ENCODE measurements around the gene ARID4B.
"Not testable (repeated sequence)": the region's sequence is repeated elsewhere in the genome, so short reads cannot be mapped to it uniquely, and the experiment has no call there.

Gene ARID4B

GRCh38 chr1:235226933-235227332, 101.0 kb downstream of the ARID4B start:
- no peak for DNase-seq (ENCODE audit: low read depth)

DNA sequence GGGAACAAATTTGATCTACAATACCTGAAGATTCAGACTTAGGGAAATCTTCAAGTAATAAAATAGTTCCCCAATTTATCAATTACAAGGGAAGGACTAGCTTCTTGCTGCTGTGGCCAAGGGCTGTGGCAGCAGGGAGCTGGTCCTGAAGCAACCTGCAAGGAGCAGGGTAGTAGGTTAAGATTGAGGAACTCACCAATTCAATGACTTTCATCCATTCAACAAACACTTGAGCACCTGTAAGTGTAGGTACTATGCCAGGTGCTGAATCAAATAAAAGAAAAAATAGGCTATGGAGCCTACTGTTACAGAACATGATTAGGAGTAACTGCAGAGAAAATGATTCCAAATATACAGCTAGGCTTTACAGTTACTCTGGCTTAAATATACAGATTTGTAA, 102.7 kb downstream of the ARID4B start:
- no peak for DNase-seq (ENCODE audit: low read depth)

GRCh38 chr1:235221653-235222375, 106.2 kb downstream of the ARID4B start:
- no peak for DNase-seq (ENCODE audit: low read depth)

DNA sequence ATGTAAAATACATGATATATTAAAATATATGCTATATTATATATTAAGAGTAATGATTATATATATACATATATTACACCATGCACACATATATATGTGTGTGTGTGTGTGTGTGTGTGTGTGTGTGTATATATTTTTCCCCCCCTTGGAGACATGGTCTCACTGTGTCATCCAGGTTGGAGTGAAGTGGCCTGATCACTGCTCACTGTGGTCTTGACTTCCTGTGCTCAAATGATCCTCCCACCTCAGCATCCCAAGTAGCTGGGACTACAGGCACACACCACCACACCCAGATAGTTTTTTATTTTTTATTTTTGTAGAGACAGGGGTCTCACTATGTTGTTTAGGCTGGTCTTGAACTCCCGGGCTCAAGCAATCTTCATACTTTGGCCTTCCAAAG, 112.5 kb downstream of the ARID4B start:
- no peak for DNase-seq (ENCODE audit: low read depth)

- not testable (repeated sequence) for DNase-seq (ENCODE audit: low read depth)
These were observed 113.0 kb downstream of the ARID4B start for GRCh38 chr1:235214962-235215361.

DNA sequence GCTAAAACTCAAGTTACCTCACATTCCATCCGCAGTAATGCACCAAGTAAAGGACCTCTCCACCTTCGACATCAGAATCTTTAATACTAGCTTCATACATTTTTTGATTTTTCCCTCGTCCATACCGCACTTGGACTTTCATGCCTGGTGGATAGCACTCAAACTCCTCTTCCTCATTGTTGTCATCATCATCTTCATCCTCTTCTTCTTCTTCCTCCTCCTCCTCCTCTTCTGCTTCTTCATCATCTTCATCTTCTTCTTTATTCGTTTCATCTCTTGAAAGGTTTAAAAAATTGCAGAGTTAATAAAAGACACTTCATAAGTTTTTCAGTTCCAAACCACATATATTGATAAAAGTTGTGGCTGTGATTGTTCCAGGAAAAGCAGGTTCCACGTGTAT, 114.2 kb downstream of the ARID4B start:
- DNase-seq (ENCODE audit: low read depth), result no peak

DNA sequence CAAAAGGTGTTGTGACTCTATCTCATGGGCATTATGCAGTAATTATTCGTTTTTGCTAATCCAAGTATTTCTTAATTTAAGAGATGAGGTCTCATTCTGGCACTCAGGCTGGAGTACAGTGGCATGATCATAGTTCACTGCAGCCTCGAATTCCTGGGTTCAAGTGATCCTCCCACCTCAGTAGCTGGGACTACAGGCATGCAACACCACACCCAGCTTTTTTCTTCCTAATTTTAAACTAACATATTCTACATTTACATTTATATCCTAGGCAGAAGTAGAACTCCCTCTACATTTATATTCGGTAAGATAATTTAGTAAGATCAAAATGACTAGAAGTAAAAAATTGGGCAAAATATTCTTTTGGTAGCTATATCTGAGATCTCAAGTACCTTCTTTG, 116.5 kb downstream of the ARID4B start:
- DNase-seq (ENCODE audit: low read depth), result no peak

DNA sequence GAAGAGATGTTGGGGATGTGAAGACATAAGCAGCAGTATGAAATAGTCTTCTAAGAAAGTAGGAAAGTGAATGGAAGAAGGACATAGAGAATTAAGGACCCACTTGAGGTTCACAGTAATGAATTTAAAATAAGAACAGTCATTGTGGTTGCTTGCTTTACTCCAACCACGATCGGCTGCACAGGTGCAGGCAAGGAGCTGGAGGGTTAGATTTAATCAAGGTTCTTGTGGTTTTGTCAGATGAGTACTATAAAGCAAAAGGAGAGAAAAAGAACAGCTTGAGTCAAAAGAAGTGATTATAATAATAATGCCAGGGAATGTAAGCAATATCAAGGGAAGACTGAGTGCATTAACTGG, 120.8 kb downstream of the ARID4B start:
- DNase-seq (ENCODE audit: low read depth), result no peak

DNA sequence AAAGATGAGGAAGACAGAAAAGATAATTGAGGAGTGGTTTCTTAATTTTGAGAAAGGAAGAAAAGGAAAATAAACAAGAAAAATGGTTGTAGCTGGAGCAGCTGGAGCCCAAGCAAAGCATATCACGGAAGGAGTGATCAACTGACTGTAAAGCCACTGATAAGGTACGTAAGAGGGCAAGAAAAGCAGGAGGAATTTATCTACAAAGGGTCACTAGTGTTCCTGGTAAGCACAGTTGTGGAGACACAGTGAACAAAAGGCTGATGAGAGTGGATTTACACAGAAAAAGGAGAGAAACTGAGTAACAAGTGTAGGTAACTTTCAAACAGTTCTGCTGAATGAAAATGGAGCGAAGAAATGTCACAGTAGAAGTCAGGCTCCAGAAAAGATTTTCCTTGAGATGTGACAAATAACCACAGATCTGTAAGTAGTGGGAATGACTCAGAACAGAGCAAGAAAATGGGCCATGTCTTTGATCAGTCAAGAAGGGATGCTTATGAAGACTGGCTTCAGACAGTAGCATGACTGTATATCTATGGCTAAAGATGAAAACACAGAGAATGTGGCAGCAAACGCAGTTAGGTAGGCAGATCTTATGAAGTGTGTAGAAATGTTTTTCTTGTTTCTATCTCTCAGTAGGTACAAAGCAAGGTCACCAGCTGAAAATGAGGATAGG, 121.3 kb downstream of the ARID4B start:
- no peak for DNase-seq (ENCODE audit: low read depth)

DNA sequence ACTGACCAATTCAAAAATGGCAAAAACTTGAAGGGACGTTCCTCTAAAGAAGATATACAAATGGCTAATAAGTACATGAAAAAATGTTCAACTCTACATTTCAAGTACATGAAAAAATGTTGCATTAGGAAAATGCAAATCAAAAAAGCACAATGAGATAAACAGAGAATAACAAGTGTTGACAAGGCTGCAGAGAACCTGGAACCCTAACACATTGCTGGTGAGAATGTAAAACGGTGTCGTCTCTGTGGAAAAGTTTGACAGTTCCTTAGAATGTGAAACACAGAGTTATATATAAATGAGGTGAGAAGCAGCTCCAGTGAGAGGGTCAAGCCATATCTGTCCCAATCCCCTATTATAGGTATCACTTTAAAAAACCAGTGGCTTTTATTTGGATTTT, 122.3 kb downstream of the ARID4B start:
- no peak for DNase-seq (ENCODE audit: low read depth)

DNA sequence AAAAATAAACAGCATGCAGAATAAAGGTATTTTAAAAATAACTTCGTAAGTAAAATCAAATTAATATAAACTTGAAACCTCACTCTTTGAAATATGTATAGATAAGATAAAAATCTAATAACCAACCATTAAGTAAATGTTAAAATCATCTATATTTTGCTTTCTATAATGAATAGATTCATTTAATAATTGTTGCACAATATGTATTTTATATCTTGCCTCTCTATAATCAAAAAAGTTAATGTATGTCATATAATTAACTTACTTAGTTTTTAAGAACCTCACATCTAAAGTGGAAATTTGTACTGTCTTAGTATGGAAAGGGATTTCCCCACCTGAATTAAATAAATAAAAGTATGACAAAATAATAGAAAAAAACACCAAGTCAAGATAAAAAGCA, 124.6 kb downstream of the ARID4B start:
- DNase-seq (ENCODE audit: low read depth), result no peak

DNA sequence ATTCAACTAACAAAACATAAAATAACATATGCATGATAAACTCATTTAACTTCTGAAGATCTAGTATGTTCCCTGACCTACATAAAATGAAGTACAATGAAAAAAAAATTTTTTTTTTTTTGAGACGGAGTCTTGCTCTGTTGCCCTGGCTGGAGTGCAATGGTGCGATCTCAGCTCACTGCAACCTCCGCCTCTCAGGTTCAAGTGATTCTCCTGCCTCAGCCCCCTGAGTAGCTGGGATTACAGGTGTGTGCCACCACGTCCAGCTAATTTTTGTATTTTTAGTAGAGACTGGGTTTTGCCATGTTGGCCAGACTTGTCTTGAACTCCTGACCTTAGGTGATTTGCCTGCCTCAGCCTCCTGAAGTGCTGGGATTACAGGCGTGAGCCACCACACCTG, 125.5 kb downstream of the ARID4B start:
- DNase-seq (ENCODE audit: low read depth), result not testable (repeated sequence)

DNA sequence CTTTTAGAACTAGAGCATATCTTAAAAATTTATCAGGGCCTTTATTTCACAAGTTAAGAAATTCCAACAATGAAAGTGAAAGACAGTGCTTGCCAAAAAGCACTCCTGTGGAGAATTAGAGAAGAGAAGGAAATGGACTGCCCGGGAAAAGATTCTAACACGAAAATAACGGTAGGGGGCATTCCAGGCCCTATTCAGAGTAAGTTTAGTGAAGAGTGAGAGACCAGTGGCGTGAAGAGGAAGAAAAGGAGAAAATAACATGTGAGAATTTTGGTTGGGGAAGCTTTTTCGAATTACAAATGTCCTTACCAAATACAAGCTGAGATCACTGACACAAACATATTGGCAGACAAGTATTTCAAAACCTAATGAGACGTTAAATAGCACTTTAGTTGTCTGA, 128.5 kb downstream of the ARID4B start:
- no peak for DNase-seq (ENCODE audit: low read depth)

DNA sequence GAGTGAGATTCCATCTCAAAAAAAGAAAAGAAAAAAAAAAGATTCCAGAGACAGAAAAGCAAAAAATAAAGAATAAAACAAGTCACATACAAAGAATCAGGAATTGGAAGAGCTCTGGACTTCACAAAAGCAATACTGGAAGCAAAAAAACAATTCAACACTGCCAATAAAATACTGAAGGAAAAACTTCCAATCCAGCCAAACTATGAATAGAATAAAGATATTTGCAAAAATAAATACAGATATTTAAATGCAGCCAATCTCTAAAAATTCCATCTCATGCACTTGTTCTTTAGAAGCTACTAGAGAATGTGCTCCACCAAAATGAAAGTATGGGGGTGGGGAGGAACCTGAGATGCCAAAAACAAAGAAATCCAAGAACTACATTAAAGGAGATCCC, 137.5 kb downstream of the ARID4B start:
- no peak for DNase-seq (ENCODE audit: low read depth)

DNA sequence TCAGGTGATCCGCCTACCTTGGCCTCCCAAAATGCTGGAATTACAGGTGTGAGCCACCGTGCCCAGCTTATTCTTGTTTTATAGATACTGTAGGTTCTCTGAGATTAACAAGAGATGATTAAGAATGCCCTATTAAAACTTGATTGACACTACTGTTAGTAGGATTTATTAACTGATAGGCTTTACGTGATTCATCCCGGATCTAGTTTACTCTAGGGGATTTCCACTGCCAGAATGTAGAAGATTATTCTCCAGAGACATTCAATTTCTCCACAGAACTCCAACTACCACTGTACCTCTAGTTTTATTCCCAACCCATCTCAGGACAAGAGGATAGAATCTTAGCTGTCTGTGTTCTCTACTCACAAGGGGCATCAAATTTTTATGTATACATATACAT, 140.7 kb downstream of the ARID4B start:
- DNase-seq (ENCODE audit: low read depth), result no peak

GRCh38 chr1:235181561-235182245, 146.3 kb downstream of the ARID4B start:
- no peak for DNase-seq (ENCODE audit: low read depth)

DNA sequence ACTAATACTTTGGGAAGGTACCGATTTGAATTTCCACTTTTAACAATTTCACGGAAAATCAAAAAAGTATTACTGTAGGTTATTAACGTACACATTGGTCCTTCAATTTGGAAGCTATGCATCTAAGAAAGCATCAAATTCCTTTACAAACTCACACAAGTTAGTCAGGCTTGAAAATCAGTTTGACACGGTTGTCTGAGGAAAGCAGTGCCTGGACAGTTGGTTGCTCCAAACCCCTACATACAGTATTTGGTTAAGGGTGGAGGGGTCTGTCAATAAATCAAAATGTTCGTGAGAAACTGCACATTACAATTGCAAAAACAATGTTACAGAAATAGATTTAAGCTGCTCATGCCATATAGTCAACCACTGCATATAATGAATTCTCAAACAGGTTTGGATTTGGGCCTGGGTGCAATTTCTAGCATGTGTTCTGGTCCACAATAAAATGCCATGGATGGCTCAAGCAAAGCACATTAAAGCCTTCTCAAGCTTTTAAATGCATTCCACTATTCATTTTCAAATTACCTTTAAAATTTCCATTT, 147.0 kb downstream of the ARID4B start:
- DNase-seq (ENCODE audit: low read depth), result no peak

DNA sequence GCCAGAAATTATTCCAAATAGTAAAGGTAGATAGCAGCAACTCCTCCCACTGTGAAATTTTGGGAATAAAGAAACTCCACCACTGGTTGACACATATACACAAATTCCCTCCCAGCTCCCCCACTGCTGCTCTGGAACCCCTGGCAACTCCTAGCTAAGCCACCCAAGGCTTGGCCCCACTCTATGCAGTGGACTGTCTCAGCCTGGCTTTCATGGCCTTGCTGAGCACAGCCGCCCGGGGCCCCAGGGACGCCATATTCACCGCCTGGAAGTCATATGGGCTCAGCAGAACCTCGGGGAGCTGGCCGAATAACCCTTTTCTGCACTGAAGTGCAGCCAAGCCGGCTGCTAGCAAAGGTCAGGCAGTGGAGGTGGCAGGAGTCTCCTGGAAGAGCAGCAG, 151.5 kb downstream of the ARID4B start:
- no peak for DNase-seq (ENCODE audit: low read depth)

DNA sequence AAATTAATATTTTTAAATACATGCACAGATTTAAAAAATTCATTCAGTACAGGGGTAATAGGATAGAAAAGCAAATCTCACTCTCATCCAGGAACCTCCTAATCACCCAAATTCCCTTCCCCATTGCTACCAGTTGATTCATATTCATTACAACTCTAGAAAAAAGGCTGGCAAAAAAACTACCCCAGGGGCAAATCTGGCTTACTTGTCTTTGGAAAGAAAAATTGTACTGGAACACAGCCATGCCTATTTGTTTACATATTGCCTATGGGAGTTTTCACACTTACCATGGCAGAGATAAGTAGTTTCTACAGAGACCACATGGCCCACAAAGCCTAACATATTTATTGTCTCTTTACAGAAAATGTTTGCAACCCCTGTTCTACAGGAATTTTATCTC, 158.0 kb downstream of the ARID4B start:
- DNase-seq (ENCODE audit: low read depth), result no peak

GRCh38 chr1:235168375-235168774, 159.6 kb downstream of the ARID4B start:
- no peak for DNase-seq (ENCODE audit: low read depth)

- DNase-seq (ENCODE audit: low read depth), result no peak
These were observed 166.2 kb downstream of the ARID4B start for GRCh38 chr1:235161685-235162327.

GRCh38 chr1:235160957-235161684, 166.9 kb downstream of the ARID4B start, which contains the start of gene RBM34:
Gene RBM34, minus strand, starts transcription at chr1:235161250. Its CDS starts 24 bp downstream, at chr1:235161226.
- DNase-seq (ENCODE audit: low read depth), result peak; percentile 90
